ENCODE results near the gene KLHDC9.

DNA sequence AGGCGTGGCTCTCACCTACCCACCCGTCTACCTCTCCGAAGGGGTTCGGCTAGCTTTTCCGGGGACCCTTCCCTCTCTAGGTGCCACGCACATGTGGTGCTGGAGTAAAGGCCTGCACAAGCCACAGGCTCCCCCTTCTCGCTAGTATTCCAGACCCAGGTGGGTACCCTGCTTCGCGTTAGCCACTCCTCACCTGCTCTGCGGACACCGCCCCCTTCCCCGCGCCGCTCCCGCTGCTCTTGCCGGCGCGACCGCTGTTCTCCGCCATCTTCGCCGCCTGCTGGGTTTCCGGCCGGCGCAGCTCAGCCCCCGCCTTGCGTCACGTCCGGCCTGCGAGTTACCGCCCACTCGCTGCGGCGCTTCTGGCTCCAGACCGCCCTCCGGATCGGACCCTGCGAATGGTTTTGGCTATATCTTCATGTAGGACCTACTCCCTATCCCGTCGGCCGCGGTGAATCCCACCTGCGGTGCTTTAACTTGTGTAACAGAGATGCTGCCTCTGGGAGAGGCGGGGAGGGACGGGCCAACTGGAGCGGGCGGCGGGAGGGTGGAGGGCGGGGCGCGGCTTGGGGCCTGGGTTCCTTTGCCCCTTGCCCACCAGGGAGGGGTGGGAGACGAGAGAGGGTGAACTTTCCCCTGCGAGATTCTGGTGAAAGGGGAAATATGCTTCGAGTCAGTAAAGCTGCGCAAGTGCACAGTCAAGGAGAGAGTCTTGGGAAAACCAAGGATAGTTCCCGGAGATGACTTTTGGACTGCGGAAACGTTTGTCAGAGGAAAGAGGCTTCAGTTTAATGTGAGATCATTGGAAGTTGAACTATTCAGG, 19.8 kb downstream of the KLHDC9 start, which contains the start of the genes NIT1 and PFDN2:
- TF ChIP-seq, protein P1, sequence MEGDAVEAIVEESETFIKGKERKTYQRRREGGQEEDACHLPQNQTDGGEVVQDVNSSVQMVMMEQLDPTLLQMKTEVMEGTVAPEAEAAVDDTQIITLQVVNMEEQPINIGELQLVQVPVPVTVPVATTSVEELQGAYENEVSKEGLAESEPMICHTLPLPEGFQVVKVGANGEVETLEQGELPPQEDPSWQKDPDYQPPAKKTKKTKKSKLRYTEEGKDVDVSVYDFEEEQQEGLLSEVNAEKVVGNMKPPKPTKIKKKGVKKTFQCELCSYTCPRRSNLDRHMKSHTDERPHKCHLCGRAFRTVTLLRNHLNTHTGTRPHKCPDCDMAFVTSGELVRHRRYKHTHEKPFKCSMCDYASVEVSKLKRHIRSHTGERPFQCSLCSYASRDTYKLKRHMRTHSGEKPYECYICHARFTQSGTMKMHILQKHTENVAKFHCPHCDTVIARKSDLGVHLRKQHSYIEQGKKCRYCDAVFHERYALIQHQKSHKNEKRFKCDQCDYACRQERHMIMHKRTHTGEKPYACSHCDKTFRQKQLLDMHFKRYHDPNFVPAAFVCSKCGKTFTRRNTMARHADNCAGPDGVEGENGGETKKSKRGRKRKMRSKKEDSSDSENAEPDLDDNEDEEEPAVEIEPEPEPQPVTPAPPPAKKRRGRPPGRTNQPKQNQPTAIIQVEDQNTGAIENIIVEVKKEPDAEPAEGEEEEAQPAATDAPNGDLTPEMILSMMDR (conservative IDR thresholded peaks at IDR 0.05 in 1 of 2, IDR thresholded peaks at IDR 0.05 in 1 of 2; ENCODE audit: extremely low read depth in 1 of 2, insufficient read depth in 1 of 2, low read depth in 1 of 2, low read length in 2 of 2): no peak
- TF ChIP-seq EZH2 (IDR thresholded peaks at IDR 0.05; ENCODE audit: borderline replicate concordance, low read length): no peak
